GM12878 (cell line): ENCODE results near the gene DCC. TPM values are rescaled to one million over a fixed set of nuclear protein-coding genes. Genes with fewer than 3 reads are reported as not detected.

Source experiments
- ATAC-seq: fragments of 200-7000 bp; cut with Tn5 transposase; 3 replicates; pipeline ENCODE4 v1.9.1; 2020; ENCODE audit warnings: mild to moderate bottlenecking, moderate library complexity
- BruUV-seq: library from RNA; stranded (reverse); fragments of 400-500 nt; replicated peaks from 2 replicates; lab custom pipeline; 2021; lab: Mats Ljungman, UMichigan
- CTCF ChIA-PET: fragments of 300-600 bp; sonication (Branson Sonifier 250); formaldehyde crosslinking; extraction: SDS; loops from one replicate; lab custom pipeline; 2021; ENCODE audit warnings: inconsistent platforms; lab: Yijun Ruan, JAX
- POLR2A ChIA-PET: fragments of 350-600 bp; formaldehyde crosslinking; extraction: SDS; loops from one replicate; lab custom pipeline; 2021; ENCODE audit warnings: inconsistent platforms; lab: Charles Lee
- RAD21 ChIA-PET: fragments of 300-600 bp; sonication (Branson Sonifier 250); formaldehyde crosslinking; loops from one replicate; lab custom pipeline; 2023; ENCODE audit warnings: antibody characterized with exemption; ENCODE audit not compliant: unreplicated experiment; lab: Charles Lee
- SMC1A ChIA-PET: fragments of 300-600 bp; sonication (Branson Sonifier 250); formaldehyde crosslinking; loops from one replicate; lab custom pipeline; 2023; ENCODE audit not compliant: unreplicated experiment, uncharacterized antibody; lab: Charles Lee
- DNase-seq: peaks from one replicate; pipeline ENCODE4 v3.0.0-alpha.2; 2011; ENCODE audit warnings: low read depth, low spot score
- FAIRE-seq: peaks from 3 replicates; lab custom pipeline; 2011; peaks lifted over from hg19 to GRCh38; lab: Jason Lieb, UNC
- H2AFZ ChIP-seq: 2 replicates; pipeline ENCODE4 v1.6.0; 2011; ENCODE audit warnings: low read depth, low read length, control low read depth; ENCODE audit not compliant: control insufficient read depth
- H3K27ac ChIP-seq: 2 replicates; pipeline ENCODE4 v1.5.1; 2011; ENCODE audit warnings: control low read depth; ENCODE audit not compliant: control insufficient read depth, insufficient read depth
- H3K27me3 ChIP-seq, 2 experiments: replicated peaks in 1 of 2; 2 replicates each; pipeline versions ENCODE4 v1.6.0 to v1.6.1; 2011; ENCODE audit warnings: low read length in 1 of 2; ENCODE audit not compliant: control insufficient read depth in 2 of 2, insufficient read depth in 2 of 2
- H3K36me3 ChIP-seq, 2 experiments: 2 replicates each; pipeline ENCODE4 v1.5.1; 2011; ENCODE audit warnings: low read length in 1 of 2; ENCODE audit not compliant: control insufficient read depth in 2 of 2, insufficient read depth in 2 of 2
- H3K4me1 ChIP-seq: 2 replicates; pipeline ENCODE4 v1.6.1; 2011; ENCODE audit warnings: mild to moderate bottlenecking, low read length, moderate library complexity, mixed read lengths; ENCODE audit not compliant: control insufficient read depth, insufficient read depth
- H3K4me2 ChIP-seq: 2 replicates; pipeline ENCODE4 v1.6.0; 2011; ENCODE audit warnings: control low read depth; ENCODE audit not compliant: control insufficient read depth, insufficient read depth
- H3K4me3 ChIP-seq: fragments of 200-600 bp; sonication (generic); 2 replicates; pipeline ENCODE4 v1.5.1; 2016
- H3K79me2 ChIP-seq: 2 replicates; pipeline ENCODE4 v1.6.0; 2011; ENCODE audit warnings: low read length; ENCODE audit not compliant: control insufficient read depth, insufficient read depth
- H3K9ac ChIP-seq: 2 replicates; pipeline ENCODE4 v1.8.0; 2011; ENCODE audit warnings: low read length, control low read depth, mixed read lengths; ENCODE audit not compliant: control insufficient read depth, insufficient read depth
- H3K9me3 ChIP-seq: replicated peaks from 3 replicates; pipeline ENCODE4 v1.5.1; 2011; ENCODE audit warnings: mild to moderate bottlenecking, low read length; ENCODE audit not compliant: control insufficient read depth, insufficient read depth
- H4K20me1 ChIP-seq: 2 replicates; pipeline ENCODE4 v1.6.0; 2011; ENCODE audit not compliant: control insufficient read depth, insufficient read depth
- ASH2L ChIP-seq: fragments of 300-600, 200-600 bp; sonication (generic); IDR thresholded peaks from 2 replicates; pipeline ENCODE4 v1.6.1; 2017; ENCODE audit warnings: low read depth, mild to moderate bottlenecking, borderline replicate concordance
- BCL11A ChIP-seq: IDR thresholded peaks from 2 replicates; pipeline ENCODE4 v1.6.1; 2011; ENCODE audit warnings: low read depth, low read length
- IRF3 ChIP-seq: fragments of 450-650 bp; IDR thresholded peaks from 2 replicates; pipeline ENCODE4 v1.6.1; 2014; ENCODE audit warnings: mild to moderate bottlenecking
- NR2C2 ChIP-seq: IDR thresholded peaks from 2 replicates; pipeline ENCODE4 v1.6.1; 2011; ENCODE audit warnings: borderline replicate concordance, low read depth; ENCODE audit not compliant: control insufficient read depth, insufficient read length
- NRF1 ChIP-seq: conservative IDR thresholded peaks from 2 replicates; pipeline ENCODE4 v1.6.1; 2011; ENCODE audit warnings: mild to moderate bottlenecking, low read depth, low read length, improper control_type of control experiment
- PAX5 ChIP-seq: IDR thresholded peaks from 2 replicates; pipeline ENCODE4 v1.6.1; 2011; ENCODE audit warnings: low read depth, low read length, borderline replicate concordance
- PAX8 ChIP-seq: fragments of 450-650 bp; IDR thresholded peaks from 2 replicates; pipeline ENCODE4 v1.6.1; 2017; ENCODE audit warnings: mild to moderate bottlenecking, moderate library complexity
- SMC3 ChIP-seq: IDR thresholded peaks from 2 replicates; pipeline ENCODE4 v1.6.1; 2011; ENCODE audit warnings: low read length, improper control_type of control experiment, borderline replicate concordance
- STAT1 ChIP-seq: fragments of 450-650 bp; conservative IDR thresholded peaks from 2 replicates; pipeline ENCODE4 v1.6.1; 2014; ENCODE audit warnings: antibody characterized with exemption, mild to moderate bottlenecking
- TAF1 ChIP-seq: IDR thresholded peaks from 2 replicates; pipeline ENCODE4 v1.6.1; 2011; ENCODE audit warnings: mild to moderate bottlenecking, low read depth, low read length, borderline replicate concordance
- WGBS: methylation state at CpG from one replicate; pipeline ENCODE4 v1.1.6; 2016; ENCODE audit warnings: low lambda C conversion rate; ENCODE audit not compliant: insufficient replicate concordance, insufficient coverage; ENCODE audit errors: missing lambda C conversion rate; 5-methylcytosine and 5-hydroxymethylcytosine counted together
- in situ Hi-C: fragments of 300-500 bp; cut with MboI; formaldehyde crosslinking; loops from 9 replicates; pipeline ENCODE4 v1.14.3; 2018; ENCODE audit warnings: mixed read lengths
- intact Hi-C: fragments of 100-400 bp; cut with micrococcal nuclease; formaldehyde crosslinking; loops from one replicate; pipeline ENCODE4 v1.14.2; 2022; ENCODE audit not compliant: unreplicated experiment
- polyA plus RNA-seq, 11 experiments: library from polyadenylated mRNA; depleted of rRNA in 4 of 11; unstranded in 6 of 11; stranded (reverse) in 5 of 11; fragments of >200 nt; fragmentation: Nextera tagmentation in 4 of 11; fragmentation: Illumina TruSeq in 1 of 11; extraction: Ambion mirVana in 4 of 11; extraction: Trizol in 1 of 11; gene quantifications; 1 replicate in 1 of 11; 2 replicates in 10 of 11; pipeline versions ENCODE4 v1.2.1 to v1.2.3, GENCODE V29; 2011 to 2016; ENCODE audit warnings: inconsistent platforms in 2 of 11, missing spikeins in 2 of 11, low read depth in 1 of 11
- total RNA-seq, 4 experiments: library from RNA; depleted of rRNA in 3 of 4; stranded (reverse); fragments of >200 nt in 3 of 4; fragmentation: Illumina TruSeq in 1 of 4; extraction: Trizol in 1 of 4; gene quantifications; 2 replicates each; pipeline versions ENCODE4 v1.2.1 to v1.2.3, GENCODE V29; 2013 to 2021
- TF ChIP-seq, protein P1 (sequence below): IDR thresholded peaks from 2 replicates; pipeline ENCODE4 v1.6.1; 2012; ENCODE audit warnings: low read depth, low read length, improper control_type of control experiment

Gene DCC
- total and polyA plus RNA-seq, 10 of the 15 experiments (the other 5 are each of a cell fraction or from before 2014, with no cell fraction given), result 0.01 TPM; not detected in 9

GRCh38 chr18:53451902-53452301, 1111.9 kb downstream of the DCC start:
- H3K9ac ChIP-seq, result no peak overlapping the region
- H3K27ac ChIP-seq, result no peak overlapping the region
- ChIA-PET CTCF (interaction anchor here (0.6 kb wide), 1 partner anchor 8 kb away, joined by 4 read pairs; no protein-coding TSS in a partner anchor), POLR2A (no interaction called here), SMC1A (no interaction called here)
- DNase-seq (no peak), FAIRE-seq (no peak)
- no peak overlapping the region for H3K4me3 ChIP-seq
- in situ Hi-C loops, result no loop called here
- H3K27me3 ChIP-seq, result no peaks in the 10 kb centered on the region
- no peaks in the 10 kb centered on the region for H3K9me3 ChIP-seq
- WGBS, result 3% methylated on average over 2 of the region's 2 CpGs
- no peaks in the 10 kb centered on the region for H4K20me1 ChIP-seq
- TF ChIP-seq, protein P1, sequence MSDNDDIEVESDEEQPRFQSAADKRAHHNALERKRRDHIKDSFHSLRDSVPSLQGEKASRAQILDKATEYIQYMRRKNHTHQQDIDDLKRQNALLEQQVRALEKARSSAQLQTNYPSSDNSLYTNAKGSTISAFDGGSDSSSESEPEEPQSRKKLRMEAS, result no peak
- TF ChIP-seq NR2C2, result no peak
- TF ChIP-seq STAT1, result no peak
- no peak for TF ChIP-seq SMC3
- no peak for TF ChIP-seq NRF1
- no peak for TF ChIP-seq ASH2L
- TF ChIP-seq PAX5, result no peak
- no peak for TF ChIP-seq BCL11A
- no peak for TF ChIP-seq PAX8
- no peak for TF ChIP-seq IRF3
- TF ChIP-seq TAF1, result no peak
- TF ChIP-seq, all 136 proteins: peak for 0
- RAD21 ChIA-PET, result no interaction called here
- H2AFZ ChIP-seq, result no peak overlapping the region
- no peaks in the 10 kb centered on the region for H3K36me3 ChIP-seq
- no peaks in the 10 kb centered on the region for H3K79me2 ChIP-seq
- no peaks in the 10 kb centered on the region for H3K4me1 ChIP-seq
- no peak for ATAC-seq
- no peak overlapping the region for H3K4me2 ChIP-seq
- BruUV-seq, result no TSS peak
- intact Hi-C loops, result no loop called here
